HAP-1 (cell line): ENCODE data around the gene DYRK3.
"Not testable (repeated sequence)": the region's sequence is repeated elsewhere in the genome, so short reads cannot be mapped to it uniquely, and the experiment has no call there.

Source experiments
- DNase-seq, 2 experiments: peaks; one replicate each; pipeline ENCODE4 v3.0.0-alpha.2; 2016 to 2020; ENCODE audit warnings: low spot score in 2 of 2
- H3K27me3 ChIP-seq: fragments of 250-450 bp; sonication (Bioruptor Pico); 2 replicates; pipeline ENCODE4 v1.5.1; 2020; ENCODE audit warnings: low read depth, mild to moderate bottlenecking, moderate library complexity
- H3K36me3 ChIP-seq: fragments of 250-450 bp; sonication (Bioruptor Pico); replicated peaks from 2 replicates; pipeline ENCODE4 v1.5.1; 2020; ENCODE audit warnings: mild to moderate bottlenecking
- H3K4me1 ChIP-seq: fragments of 250-450 bp; sonication (Bioruptor Pico); 2 replicates; pipeline ENCODE4 v1.5.1; 2020; ENCODE audit warnings: mild to moderate bottlenecking
- H3K4me3 ChIP-seq: fragments of 250-450 bp; sonication (Bioruptor Pico); 2 replicates; pipeline ENCODE4 v1.5.1; 2020; ENCODE audit warnings: mild to moderate bottlenecking, moderate library complexity
- H3K9me3 ChIP-seq: fragments of 250-450 bp; sonication (Bioruptor Pico); 2 replicates; pipeline ENCODE4 v1.5.1; 2020; ENCODE audit warnings: mild to moderate bottlenecking, moderate library complexity
- in situ Hi-C: fragments of 300-500 bp; cut with MboI; formaldehyde crosslinking; loops from 3 replicates; pipeline ENCODE4 v1.14.3; 2020; ENCODE audit warnings: low sequenced_read_pairs, inconsistent platforms, mixed read lengths

Gene DYRK3

DNA sequence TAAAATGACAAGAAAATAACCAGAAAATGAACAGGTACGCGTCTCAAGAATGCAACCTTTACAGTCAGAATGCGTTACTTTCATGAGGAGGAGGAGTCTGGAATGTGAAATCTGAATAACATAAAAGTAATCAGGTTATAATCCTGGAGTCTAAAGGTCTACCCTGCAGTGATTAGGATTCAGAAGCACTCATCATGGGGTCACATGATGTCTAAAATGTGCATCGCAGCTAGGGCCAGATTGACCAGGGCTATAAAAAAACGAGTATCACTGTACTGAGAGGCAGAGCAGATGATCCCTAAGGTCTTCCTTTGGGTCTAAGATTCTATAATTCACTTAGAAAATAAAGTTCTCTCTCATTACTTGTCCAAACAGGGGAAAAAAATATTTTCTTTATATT is 30.5 kb upstream of the DYRK3 start:
- H3K9me3 ChIP-seq, result no peaks in the 10 kb centered on the region
- no peak overlapping the region for H3K4me3 ChIP-seq
- in situ Hi-C loops, result no loop called here
- no peak for DNase-seq
- H3K27me3 ChIP-seq, result no peaks in the 10 kb centered on the region
- H3K36me3 ChIP-seq, result peaks cover 59% of the 10 kb centered on the region
- no peaks in the 10 kb centered on the region; the same call in 1 of the 2 replicates for H3K4me1 ChIP-seq

- Histone ChIP-seq H3K4me1 (peaks cover 5% of the 10 kb centered on the region), H3K4me3 (no peak overlapping the region), H3K9me3 (no peaks in the 10 kb centered on the region), H3K36me3 (peaks cover 44% of the 10 kb centered on the region), H3K27me3 (no peaks in the 10 kb centered on the region)
- in situ Hi-C loops, result no loop called here
- peak; percentile 19 to 27 for DNase-seq
These were observed 28.5 kb upstream of the DYRK3 start for GRCh38 chr1:206606867-206607266.

- Histone ChIP-seq H3K36me3 (peaks cover 35% of the 10 kb centered on the region), H3K4me1 (peaks cover 5% of the 10 kb centered on the region), H3K27me3 (no peaks in the 10 kb centered on the region), H3K4me3 (no peak overlapping the region), H3K9me3 (no peaks in the 10 kb centered on the region)
- in situ Hi-C loops, result no loop called here
- peak; percentile 45 to 67 for DNase-seq
These were observed 27.1 kb upstream of the DYRK3 start for GRCh38 chr1:206608108-206608698.

DNA sequence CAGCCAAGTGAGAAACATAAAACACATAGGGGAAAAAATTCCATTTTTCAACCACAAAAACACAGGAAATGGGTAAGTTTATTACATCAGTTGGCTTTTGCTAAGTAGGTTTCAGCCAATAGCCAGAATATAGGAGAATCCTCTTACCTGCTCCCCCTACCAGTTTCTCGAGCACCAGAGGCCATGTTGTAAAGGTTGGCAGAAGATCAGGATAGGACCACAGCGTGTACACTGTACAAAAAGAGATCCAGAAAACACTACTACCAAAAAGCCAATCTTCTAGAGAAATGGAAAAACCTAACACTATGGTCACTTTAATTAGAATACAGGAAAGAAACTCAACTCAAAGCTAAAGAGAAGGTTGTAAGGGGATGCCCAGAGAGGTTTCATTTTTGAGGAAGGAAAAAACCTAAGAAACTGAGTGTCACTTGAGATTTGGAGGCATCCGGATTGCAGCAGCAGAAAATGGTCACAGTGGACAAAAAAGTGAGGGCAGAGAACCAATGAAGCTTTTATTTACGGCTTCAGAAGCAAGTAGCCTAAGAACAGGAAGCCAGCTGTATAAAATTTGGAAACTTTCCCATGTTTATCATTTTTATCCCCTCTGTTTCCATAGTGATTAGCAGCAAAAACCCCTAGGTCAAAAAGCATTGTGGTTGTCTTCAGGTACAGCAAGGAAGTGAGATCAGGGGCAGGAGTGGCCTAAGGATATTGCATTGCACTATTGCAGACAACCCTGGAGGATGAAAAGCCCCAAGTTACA is 25.9 kb upstream of the DYRK3 start:
- H3K4me3 ChIP-seq, result no peak overlapping the region
- H3K36me3 ChIP-seq, result peaks cover 29% of the 10 kb centered on the region
- H3K27me3 ChIP-seq, result no peaks in the 10 kb centered on the region
- in situ Hi-C loops, result no loop called here
- DNase-seq, result no peak
- no peaks in the 10 kb centered on the region for H3K9me3 ChIP-seq
- H3K4me1 ChIP-seq, result peaks cover 5% of the 10 kb centered on the region

GRCh38 chr1:206612129-206612876 is 23.0 kb upstream of the DYRK3 start, which contains the start of gene EIF2D:
Gene EIF2D, minus strand, starts transcription at chr1:206612465. Its CDS starts 123 bp downstream, at chr1:206612342.
- in situ Hi-C loops, result no loop called here
- H3K36me3 ChIP-seq, result peaks cover 13% of the 10 kb centered on the region
- no peaks in the 10 kb centered on the region for H3K9me3 ChIP-seq
- DNase-seq, result peak; percentile 90 to 96
- peak within 1 kb of the TSS; percentile 82 for H3K4me3 ChIP-seq
- H3K4me1 ChIP-seq, result peaks cover 5% of the 10 kb centered on the region
- no peaks in the 10 kb centered on the region for H3K27me3 ChIP-seq

DNA sequence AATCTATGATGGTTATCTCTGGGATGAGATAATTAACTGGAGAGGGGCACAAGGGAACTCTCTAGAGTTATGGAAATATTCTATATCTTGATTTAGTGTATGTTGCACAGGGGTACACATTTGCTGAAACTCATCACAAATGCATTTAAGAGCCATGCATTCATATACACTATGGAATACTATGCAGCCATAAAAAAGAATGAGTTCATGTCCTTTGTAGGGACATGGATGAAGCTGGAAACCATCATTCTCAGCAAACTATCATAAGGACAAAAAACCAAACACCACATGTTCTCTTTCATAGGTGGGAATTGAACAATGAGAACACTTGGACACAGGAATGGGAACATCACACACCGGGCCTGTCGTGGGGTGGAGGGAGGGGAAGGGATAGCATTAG is 8.9 kb upstream of the DYRK3 start:
- H3K36me3 ChIP-seq, DNase-seq, H3K4me1 ChIP-seq, H3K9me3 ChIP-seq, H3K4me3 ChIP-seq, in situ Hi-C loops: not testable (repeated sequence)
- H3K27me3 ChIP-seq, result peaks cover 20% of the 10 kb centered on the region

DNA sequence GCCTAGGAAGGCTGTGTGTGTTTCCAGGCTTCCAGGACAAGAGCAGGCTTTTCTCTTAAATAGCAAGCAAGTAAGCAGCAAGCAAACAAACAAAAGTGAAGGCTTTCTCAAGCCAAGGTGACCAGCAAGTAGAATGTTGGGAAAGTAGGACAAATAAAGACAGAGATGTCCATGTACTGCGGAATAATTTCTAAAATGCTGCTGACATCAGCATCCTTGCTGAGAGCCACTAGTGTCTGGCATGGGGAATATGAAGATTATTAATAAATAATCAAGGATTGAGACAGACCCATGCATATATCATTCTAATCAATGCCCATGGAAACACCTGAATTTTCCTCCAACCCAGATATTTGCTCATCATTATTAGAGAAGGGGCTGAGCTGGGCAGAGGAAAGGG is 6.4 kb upstream of the DYRK3 start:
- peaks cover 1% of the 10 kb centered on the region for H3K4me1 ChIP-seq
- no peak overlapping the region for H3K4me3 ChIP-seq
- no peak for DNase-seq
- in situ Hi-C loops, result no loop called here
- H3K36me3 ChIP-seq, result no peaks in the 10 kb centered on the region
- peaks cover 20% of the 10 kb centered on the region for H3K27me3 ChIP-seq
- H3K9me3 ChIP-seq, result no peaks in the 10 kb centered on the region

GRCh38 chr1:206631085-206631509 is 4.2 kb upstream of the DYRK3 start:
- peak; percentile 79 to 80 for DNase-seq

GRCh38 chr1:206633708-206634121 is 1.6 kb upstream of the DYRK3 start:
- H3K27me3 ChIP-seq, result peaks cover 11% of the 10 kb centered on the region
- H3K4me3 ChIP-seq, result no peak overlapping the region
- no peaks in the 10 kb centered on the region for H3K36me3 ChIP-seq
- no peak for DNase-seq
- peaks cover 17% of the 10 kb centered on the region for H3K4me1 ChIP-seq
- no peaks in the 10 kb centered on the region for H3K9me3 ChIP-seq
- in situ Hi-C loops, result no loop called here

More at GRCh38 chr1:206631085-206631509, 4.2 kb upstream of the DYRK3 start:
- in situ Hi-C loops, result no loop called here
- Histone ChIP-seq H3K27me3 (peaks cover 20% of the 10 kb centered on the region), H3K36me3 (no peaks in the 10 kb centered on the region), H3K4me1 (peaks cover 10% of the 10 kb centered on the region), H3K9me3 (no peaks in the 10 kb centered on the region), H3K4me3 (no peak overlapping the region)

DNA sequence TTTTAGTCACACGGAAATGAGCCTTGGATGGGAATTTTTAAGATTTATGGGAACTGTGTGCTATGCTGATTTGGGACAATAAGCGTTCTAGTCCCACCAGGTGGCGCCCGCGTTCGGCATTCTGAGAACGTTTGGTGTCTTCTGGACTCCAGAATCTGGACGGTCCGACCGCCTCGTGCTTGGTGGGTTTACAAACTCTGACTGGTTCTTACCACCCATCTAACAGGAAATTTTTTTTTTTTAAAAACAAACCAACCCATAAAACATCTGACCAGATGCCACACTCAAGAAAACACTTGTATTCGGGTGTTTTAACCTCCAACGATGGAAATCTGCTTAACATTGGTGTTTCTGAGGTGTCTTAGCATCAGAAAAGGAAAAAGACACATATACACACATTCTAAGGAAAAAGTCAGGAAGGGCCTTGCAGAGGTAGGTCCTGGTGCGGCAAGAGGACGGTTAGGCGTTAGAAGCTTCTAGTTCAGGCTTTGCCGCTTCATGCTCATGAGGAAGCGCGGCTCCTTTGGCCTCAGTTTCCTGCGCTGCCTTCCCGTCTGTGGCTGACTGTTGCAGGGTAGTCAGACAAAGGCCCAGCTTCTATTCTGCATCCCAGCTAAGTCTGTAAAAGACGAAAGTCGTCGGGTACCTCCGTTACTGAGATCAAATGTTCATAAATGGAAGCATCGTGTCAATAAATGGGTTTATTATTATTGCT is 814 bp upstream of the DYRK3 start:
- peaks cover 3% of the 10 kb centered on the region for H3K27me3 ChIP-seq
- H3K4me3 ChIP-seq, result peak overlapping the region; percentile 81
- in situ Hi-C loops, result no loop called here
- no peaks in the 10 kb centered on the region for H3K36me3 ChIP-seq
- peaks cover 17% of the 10 kb centered on the region for H3K4me1 ChIP-seq
- peak; percentile 66 to 94 for DNase-seq
- H3K9me3 ChIP-seq, result no peaks in the 10 kb centered on the region

GRCh38 chr1:206635978-206636345 is 626 bp downstream of the DYRK3 start:
- no peaks in the 10 kb centered on the region for H3K9me3 ChIP-seq
- no peaks in the 10 kb centered on the region for H3K27me3 ChIP-seq
- in situ Hi-C loops, result no loop called here
- H3K4me3 ChIP-seq, result peak overlapping the region; percentile 81
- peak in 1 of 2 experiments; percentile 12 for DNase-seq
- H3K36me3 ChIP-seq, result no peaks in the 10 kb centered on the region
- H3K4me1 ChIP-seq, result peaks cover 17% of the 10 kb centered on the region

- no peaks in the 10 kb centered on the region; the same call in 1 of the 2 replicates for H3K36me3 ChIP-seq
- peaks cover 17% of the 10 kb centered on the region for H3K4me1 ChIP-seq
- no peak overlapping the region for H3K4me3 ChIP-seq
- in situ Hi-C loops, result no loop called here
- H3K27me3 ChIP-seq, result no peaks in the 10 kb centered on the region
- no peaks in the 10 kb centered on the region for H3K9me3 ChIP-seq
- no peak for DNase-seq
These were observed 1.3 kb downstream of the DYRK3 start for GRCh38 chr1:206636671-206637070.

DNA sequence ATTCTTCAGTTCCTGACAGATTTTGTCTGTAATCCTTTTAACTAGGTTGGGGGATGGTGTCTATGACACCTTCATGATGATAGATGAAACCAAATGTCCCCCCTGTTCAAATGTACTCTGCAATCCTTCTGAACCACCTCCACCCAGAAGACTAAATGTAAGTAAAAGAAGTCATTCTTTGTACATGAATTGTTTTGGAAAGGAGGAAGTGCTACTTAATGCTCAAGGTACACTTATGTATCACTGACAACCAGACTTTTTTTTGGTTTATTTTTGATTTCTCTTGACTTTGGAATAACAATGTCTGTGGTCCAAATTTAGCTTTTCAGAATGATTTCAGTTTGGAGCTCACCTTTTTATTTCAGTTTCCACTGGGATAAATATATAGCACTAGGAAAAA is 2.3 kb downstream of the DYRK3 start:
- in situ Hi-C loops, result no loop called here
- H3K27me3 ChIP-seq, result no peaks in the 10 kb centered on the region
- H3K4me3 ChIP-seq, result no peak overlapping the region
- no peaks in the 10 kb centered on the region; the same call in 1 of the 2 replicates for H3K36me3 ChIP-seq
- no peaks in the 10 kb centered on the region for H3K9me3 ChIP-seq
- no peak for DNase-seq
- peaks cover 17% of the 10 kb centered on the region for H3K4me1 ChIP-seq
